ENCODE measurements around the gene SPOCD1.

The SPOCD1 gene

GRCh38 chr1:31809698-31810097, 6.1 kb downstream of the SPOCD1 start:
- Histone ChIP-seq H3K79me2 (ENCODE audit: control insufficient read depth, insufficient read depth, low read length) (no peaks in the 10 kb centered on the region), H2BK120ac (ENCODE audit: low read depth, low read length) (no peak overlapping the region), H3K4me3 (ENCODE audit: low read length) (no peak overlapping the region), H3K23ac (ENCODE audit: low read length) (no peak overlapping the region), H3K27ac (ENCODE audit: low read depth, low read length) (no peak overlapping the region), H3K4ac (ENCODE audit: low read depth, low read length) (no peak overlapping the region), H4K5ac (ENCODE audit: low read length) (no peak overlapping the region), H3K4me2 (ENCODE audit: low read length) (no peak overlapping the region), H3K18ac (ENCODE audit: low read length) (no peak overlapping the region), H2AK5ac (ENCODE audit: low read length) (no peak overlapping the region), H3K56ac (ENCODE audit: low read length) (no peak overlapping the region), H3K27me3 (ENCODE audit: insufficient read depth, low read length, poor library complexity) (no peaks in the 10 kb centered on the region), H2BK15ac (replicated peaks; ENCODE audit: low read depth) (no peak overlapping the region), H2BK5ac (ENCODE audit: low read length) (no peak overlapping the region), H4K8ac (ENCODE audit: low read depth, low read length) (no peak overlapping the region), H3K9ac (ENCODE audit: low read length) (no peak overlapping the region), H3K36me3 (ENCODE audit: control insufficient read depth, insufficient read depth, low read length) (no peaks in the 10 kb centered on the region), H3K79me1 (ENCODE audit: low read length) (no peaks in the 10 kb centered on the region), H3K4me1 (ENCODE audit: control insufficient read depth, low read depth, low read length) (no peaks in the 10 kb centered on the region)
- no CpG with 5 or more reads among the region's 4 CpGs for whole genome bisulfite sequencing (ENCODE audit: extremely low coverage, insufficient coverage, low lambda C conversion rate)
- no peak for DNase-seq

- Histone ChIP-seq H3K27ac (ENCODE audit: low read depth, low read length) (no peak overlapping the region), H3K56ac (ENCODE audit: low read length) (no peak overlapping the region), H3K18ac (ENCODE audit: low read length) (no peak overlapping the region), H3K23ac (ENCODE audit: low read length) (no peak overlapping the region), H3K4ac (ENCODE audit: low read depth, low read length) (no peak overlapping the region), H2BK15ac (replicated peaks; ENCODE audit: low read depth) (no peak overlapping the region), H3K9ac (ENCODE audit: low read length) (no peak overlapping the region), H2BK5ac (ENCODE audit: low read length) (no peak overlapping the region), H3K27me3 (ENCODE audit: insufficient read depth, low read length, poor library complexity) (no peaks in the 10 kb centered on the region), H2BK120ac (ENCODE audit: low read depth, low read length) (no peak overlapping the region), H3K79me2 (ENCODE audit: control insufficient read depth, insufficient read depth, low read length) (no peaks in the 10 kb centered on the region), H3K79me1 (ENCODE audit: low read length) (no peaks in the 10 kb centered on the region), H4K5ac (ENCODE audit: low read length) (no peak overlapping the region), H4K8ac (ENCODE audit: low read depth, low read length) (no peak overlapping the region), H3K36me3 (ENCODE audit: control insufficient read depth, insufficient read depth, low read length) (no peaks in the 10 kb centered on the region), H3K4me3 (ENCODE audit: low read length) (no peak overlapping the region), H3K4me1 (ENCODE audit: control insufficient read depth, low read depth, low read length) (no peaks in the 10 kb centered on the region), H3K4me2 (ENCODE audit: low read length) (no peak overlapping the region), H2AK5ac (ENCODE audit: low read length) (no peak overlapping the region)
- DNase-seq: no peak
- WGBS (ENCODE audit: extremely low coverage, insufficient coverage, low lambda C conversion rate): 100% methylated on average over 1 of the region's 4 CpGs
Observed at GRCh38 chr1:31807273-31808048, 8.4 kb downstream of the SPOCD1 start.

GRCh38 chr1:31805318-31805717, 10.5 kb downstream of the SPOCD1 start:
- Histone ChIP-seq H3K36me3 (ENCODE audit: control insufficient read depth, insufficient read depth, low read length) (no peaks in the 10 kb centered on the region), H4K5ac (ENCODE audit: low read length) (no peak overlapping the region), H3K23ac (ENCODE audit: low read length) (no peak overlapping the region), H3K4ac (ENCODE audit: low read depth, low read length) (no peak overlapping the region), H3K79me2 (ENCODE audit: control insufficient read depth, insufficient read depth, low read length) (no peaks in the 10 kb centered on the region), H3K27me3 (ENCODE audit: insufficient read depth, low read length, poor library complexity) (no peaks in the 10 kb centered on the region), H2BK15ac (replicated peaks; ENCODE audit: low read depth) (no peak overlapping the region), H3K9ac (ENCODE audit: low read length) (no peak overlapping the region), H3K4me2 (ENCODE audit: low read length) (no peak overlapping the region), H2BK120ac (ENCODE audit: low read depth, low read length) (no peak overlapping the region), H2BK5ac (ENCODE audit: low read length) (no peak overlapping the region), H3K18ac (ENCODE audit: low read length) (no peak overlapping the region), H3K56ac (ENCODE audit: low read length) (no peak overlapping the region), H4K8ac (ENCODE audit: low read depth, low read length) (no peak overlapping the region), H3K4me1 (ENCODE audit: control insufficient read depth, low read depth, low read length) (no peaks in the 10 kb centered on the region), H2AK5ac (ENCODE audit: low read length) (no peak overlapping the region), H3K4me3 (ENCODE audit: low read length) (no peak overlapping the region), H3K79me1 (ENCODE audit: low read length) (no peaks in the 10 kb centered on the region), H3K27ac (ENCODE audit: low read depth, low read length) (no peak overlapping the region)
- WGBS (ENCODE audit: extremely low coverage, insufficient coverage, low lambda C conversion rate): no CpG with 5 or more reads among the region's 6 CpGs
- DNase-seq: no peak

- no peak overlapping the region for H2AK5ac ChIP-seq (ENCODE audit: low read length)
- no peak overlapping the region for H3K23ac ChIP-seq (ENCODE audit: low read length)
- no peak overlapping the region for H3K4ac ChIP-seq (ENCODE audit: low read depth, low read length)
- H3K27me3 ChIP-seq (ENCODE audit: insufficient read depth, low read length, poor library complexity): no peaks in the 10 kb centered on the region
- no peak overlapping the region for H3K4me2 ChIP-seq (ENCODE audit: low read length)
- H3K36me3 ChIP-seq (ENCODE audit: control insufficient read depth, insufficient read depth, low read length): no peaks in the 10 kb centered on the region
- no peak overlapping the region for H2BK15ac ChIP-seq (replicated peaks; ENCODE audit: low read depth)
- H3K56ac ChIP-seq (ENCODE audit: low read length): no peak overlapping the region
- H3K4me1 ChIP-seq (ENCODE audit: control insufficient read depth, low read depth, low read length): peaks cover 2% of the 10 kb centered on the region
- no peak overlapping the region for H3K9ac ChIP-seq (ENCODE audit: low read length)
- H3K79me1 ChIP-seq (ENCODE audit: low read length): no peaks in the 10 kb centered on the region
- no peak overlapping the region for H2BK5ac ChIP-seq (ENCODE audit: low read length)
- no peak overlapping the region for H4K5ac ChIP-seq (ENCODE audit: low read length)
- H4K8ac ChIP-seq (ENCODE audit: low read depth, low read length): no peak overlapping the region
- no peak overlapping the region for H3K27ac ChIP-seq (ENCODE audit: low read depth, low read length)
- WGBS (ENCODE audit: extremely low coverage, insufficient coverage, low lambda C conversion rate): no CpG with 5 or more reads among the region's 1 CpG
- H3K79me2 ChIP-seq (ENCODE audit: control insufficient read depth, insufficient read depth, low read length): no peaks in the 10 kb centered on the region
- no peak overlapping the region for H2BK120ac ChIP-seq (ENCODE audit: low read depth, low read length)
- DNase-seq: no peak
- H3K4me3 ChIP-seq (ENCODE audit: low read length): no peak overlapping the region
- H3K18ac ChIP-seq (ENCODE audit: low read length): no peak overlapping the region
Observed at GRCh38 chr1:31804098-31804497, 11.7 kb downstream of the SPOCD1 start.

GRCh38 chr1:31803610-31804009, 12.2 kb downstream of the SPOCD1 start:
- Histone ChIP-seq H4K5ac (ENCODE audit: low read length) (no peak overlapping the region), H3K9ac (ENCODE audit: low read length) (no peak overlapping the region), H2BK120ac (ENCODE audit: low read depth, low read length) (no peak overlapping the region), H4K8ac (ENCODE audit: low read depth, low read length) (no peak overlapping the region), H3K56ac (ENCODE audit: low read length) (no peak overlapping the region), H3K4me2 (ENCODE audit: low read length) (no peak overlapping the region), H3K18ac (ENCODE audit: low read length) (no peak overlapping the region), H2AK5ac (ENCODE audit: low read length) (no peak overlapping the region), H3K23ac (ENCODE audit: low read length) (no peak overlapping the region), H3K4me3 (ENCODE audit: low read length) (no peak overlapping the region), H3K4ac (ENCODE audit: low read depth, low read length) (no peak overlapping the region), H2BK15ac (replicated peaks; ENCODE audit: low read depth) (no peak overlapping the region), H3K27me3 (ENCODE audit: insufficient read depth, low read length, poor library complexity) (no peaks in the 10 kb centered on the region), H3K79me2 (ENCODE audit: control insufficient read depth, insufficient read depth, low read length) (no peaks in the 10 kb centered on the region), H3K4me1 (ENCODE audit: control insufficient read depth, low read depth, low read length) (peaks cover 2% of the 10 kb centered on the region), H3K36me3 (ENCODE audit: control insufficient read depth, insufficient read depth, low read length) (no peaks in the 10 kb centered on the region), H2BK5ac (ENCODE audit: low read length) (no peak overlapping the region), H3K27ac (ENCODE audit: low read depth, low read length) (no peak overlapping the region), H3K79me1 (ENCODE audit: low read length) (no peaks in the 10 kb centered on the region)
- no peak for DNase-seq
- WGBS (ENCODE audit: extremely low coverage, insufficient coverage, low lambda C conversion rate): no CpG with 5 or more reads among the region's 2 CpGs
